IMR-90 (cell line): ENCODE measurements around the gene OSGIN1. TPM values are rescaled to one million over a fixed set of nuclear protein-coding genes. Genes with fewer than 3 reads are reported as not detected.

Experiments
- ATAC-seq: fragments of 200-7000 bp; cut with Tn5 transposase; 2 replicates; pipeline ENCODE4 v1.9.1; 2020; ENCODE audit warnings: low read depth, mild to moderate bottlenecking, moderate library complexity
- BruUV-seq: library from RNA; stranded (reverse); fragments of 400-500 nt; replicated peaks from 2 replicates; lab custom pipeline; 2021; lab: Mats Ljungman, UMichigan
- CTCF ChIA-PET: fragments of 300-600 bp; formaldehyde crosslinking; extraction: SDS; loops from one replicate; lab custom pipeline; 2021; ENCODE audit warnings: antibody characterized with exemption; lab: Yijun Ruan, JAX
- POLR2A ChIA-PET: fragments of 300-600 bp; sonication (Branson Sonifier 250); formaldehyde crosslinking; loops from one replicate; lab custom pipeline; 2022; ENCODE audit warnings: antibody characterized with exemption; ENCODE audit not compliant: unreplicated experiment; lab: Charles Lee
- DNase-seq: peaks from one replicate; pipeline ENCODE4 v3.0.0; 2013
- H2AFZ ChIP-seq: replicated peaks from 2 replicates; pipeline ENCODE3; 2013; ENCODE audit warnings: low read length, mild to moderate bottlenecking; ENCODE audit not compliant: poor library complexity
- H2AK5ac ChIP-seq: 2 replicates; pipeline ENCODE4 v1.6.1; 2013; ENCODE audit warnings: low read depth, low read length, inconsistent platforms
- H2AK9ac ChIP-seq: replicated peaks from 2 replicates; pipeline ENCODE3; 2013; ENCODE audit warnings: mild to moderate bottlenecking, low read depth, low read length, moderate library complexity; ENCODE audit not compliant: poor library complexity
- H2BK120ac ChIP-seq: 2 replicates; pipeline ENCODE4 v1.6.1; 2013; ENCODE audit warnings: low read depth, low read length, inconsistent platforms
- H2BK15ac ChIP-seq: 3 replicates; pipeline ENCODE4 v1.6.1; 2013; ENCODE audit warnings: low read depth, low read length, inconsistent platforms
- H2BK20ac ChIP-seq: 2 replicates; pipeline ENCODE4 v1.6.1; 2013; ENCODE audit warnings: low read depth, mild to moderate bottlenecking, inconsistent platforms, low read length, moderate library complexity
- H2BK5ac ChIP-seq: 2 replicates; pipeline ENCODE4 v1.6.1; 2013; ENCODE audit warnings: mild to moderate bottlenecking, low read depth, low read length, inconsistent platforms; ENCODE audit not compliant: poor library complexity, severe bottlenecking
- H3K14ac ChIP-seq: replicated peaks from 2 replicates; pipeline ENCODE4 v1.6.1; 2013; ENCODE audit warnings: low read depth, low read length, inconsistent platforms
- H3K18ac ChIP-seq: 2 replicates; pipeline ENCODE4 v1.6.1; 2013; ENCODE audit warnings: low read depth, low read length, control low read depth
- H3K23ac ChIP-seq: 2 replicates; pipeline ENCODE4 v1.6.1; 2013; ENCODE audit warnings: low read depth, low read length, inconsistent platforms
- H3K27ac ChIP-seq: 2 replicates; pipeline ENCODE4 v1.5.1; 2013; ENCODE audit warnings: mild to moderate bottlenecking, control low read depth, low read length; ENCODE audit not compliant: insufficient read depth
- H3K27me3 ChIP-seq: 2 replicates; pipeline ENCODE4 v1.6.1; 2013; ENCODE audit warnings: low read length; ENCODE audit not compliant: control insufficient read depth, insufficient read depth
- H3K36me3 ChIP-seq: 2 replicates; pipeline ENCODE4 v1.6.1; 2013; ENCODE audit warnings: low read length, mixed read lengths; ENCODE audit not compliant: control insufficient read depth, insufficient read depth
- H3K4ac ChIP-seq: 2 replicates; pipeline ENCODE4 v1.6.1; 2013; ENCODE audit warnings: low read depth, low read length, inconsistent platforms
- H3K4me1 ChIP-seq: 2 replicates; pipeline ENCODE4 v1.6.1; 2013; ENCODE audit warnings: low read length, mixed read lengths; ENCODE audit not compliant: control insufficient read depth, insufficient read depth
- H3K4me2 ChIP-seq: 2 replicates; pipeline ENCODE4 v1.6.1; 2013; ENCODE audit warnings: low read depth, mild to moderate bottlenecking, control low read depth, low read length, moderate library complexity
- H3K4me3 ChIP-seq: 2 replicates; pipeline ENCODE4 v1.5.1; 2013; ENCODE audit warnings: low read depth, mild to moderate bottlenecking, control low read depth, low read length, moderate library complexity; ENCODE audit not compliant: insufficient read depth
- H3K56ac ChIP-seq: 2 replicates; pipeline ENCODE4 v1.6.1; 2013; ENCODE audit warnings: low read length, inconsistent platforms; ENCODE audit not compliant: insufficient read depth; ENCODE audit errors: extremely low read depth
- H3K79me1 ChIP-seq, 2 experiments: 2 replicates each; pipeline ENCODE4 v1.6.1; 2013; ENCODE audit warnings: low read length in 2 of 2, inconsistent platforms in 1 of 2, low read depth in 1 of 2
- H3K9ac ChIP-seq: 2 replicates; pipeline ENCODE4 v1.6.1; 2013; ENCODE audit warnings: low read depth, low read length, control low read depth
- H3K9me1 ChIP-seq: 2 replicates; pipeline ENCODE4 v1.6.1; 2013; ENCODE audit warnings: low read length, inconsistent platforms; ENCODE audit not compliant: insufficient read depth
- H3K9me3 ChIP-seq: 2 replicates; pipeline ENCODE4 v1.6.1; 2013; ENCODE audit warnings: low read length; ENCODE audit not compliant: control insufficient read depth, insufficient read depth
- H4K20me1 ChIP-seq: 2 replicates; pipeline ENCODE4 v1.6.1; 2013; ENCODE audit warnings: low read length, inconsistent platforms; ENCODE audit not compliant: insufficient read depth
- H4K5ac ChIP-seq: 2 replicates; pipeline ENCODE4 v1.6.1; 2013; ENCODE audit warnings: mild to moderate bottlenecking, low read depth, low read length, control low read depth
- H4K8ac ChIP-seq, 2 experiments: 2 replicates each; pipeline ENCODE4 v1.6.1; 2013; ENCODE audit warnings: low read depth in 2 of 2, low read length in 2 of 2, control low read depth in 1 of 2, inconsistent platforms in 1 of 2
- H4K91ac ChIP-seq: 2 replicates; pipeline ENCODE4 v1.6.1; 2013; ENCODE audit warnings: low read depth, low read length, inconsistent platforms; ENCODE audit not compliant: insufficient read depth
- BHLHE40 ChIP-seq: fragments of 150-350 bp; IDR thresholded peaks from 2 replicates; pipeline ENCODE4 v1.6.1; 2016; ENCODE audit warnings: mild to moderate bottlenecking, low read depth, low read length
- CTCF ChIP-seq: conservative IDR thresholded peaks from 2 replicates; pipeline ENCODE4 v1.5.1; 2012; ENCODE audit warnings: mild to moderate bottlenecking, low read depth, low read length, improper control_type of control experiment
- ELK1 ChIP-seq: fragments of 150-350 bp; IDR thresholded peaks from 2 replicates; pipeline ENCODE4 v1.6.1; 2016; ENCODE audit warnings: low read depth, mild to moderate bottlenecking, low read length, moderate library complexity, borderline replicate concordance
- FOS ChIP-seq: fragments of 150-350 bp; IDR thresholded peaks from 2 replicates; pipeline ENCODE4 v1.6.1; 2016; ENCODE audit warnings: low read depth, low read length
- MAFK ChIP-seq: IDR thresholded peaks from 2 replicates; pipeline ENCODE4 v1.6.1; 2012; ENCODE audit warnings: low read depth, low read length, improper control_type of control experiment
- MAZ ChIP-seq: IDR thresholded peaks from 2 replicates; pipeline ENCODE4 v1.6.1; 2012; ENCODE audit warnings: low read depth, mild to moderate bottlenecking, low read length, improper control_type of control experiment, moderate library complexity, borderline replicate concordance
- NFE2L2 ChIP-seq: fragments of 150-350 bp; IDR thresholded peaks from 2 replicates; pipeline ENCODE4 v1.6.1; 2016; ENCODE audit warnings: low read depth, mild to moderate bottlenecking, low read length
- POLR2A ChIP-seq: IDR thresholded peaks from 2 replicates; pipeline ENCODE4 v1.6.1; 2012; ENCODE audit warnings: mild to moderate bottlenecking, low read depth, low read length
- RAD21 ChIP-seq: IDR thresholded peaks from 2 replicates; pipeline ENCODE4 v1.6.1; 2012; ENCODE audit warnings: low read length, improper control_type of control experiment
- RCOR1 ChIP-seq: IDR thresholded peaks from 2 replicates; pipeline ENCODE4 v1.6.1; 2012; ENCODE audit warnings: mild to moderate bottlenecking, low read length, improper control_type of control experiment; ENCODE audit not compliant: insufficient replicate concordance
- USF2 ChIP-seq: fragments of 150-350 bp; IDR thresholded peaks from 2 replicates; pipeline ENCODE4 v1.6.1; 2017; ENCODE audit warnings: mild to moderate bottlenecking, antibody characterized with exemption, low read length, low read depth
- WGBS, 2 experiments: methylation state at CpG; one replicate each; pipeline versions ENCODE4 v1.1.5 to v1.1.7; 2013; ENCODE audit warnings: missing lambda C conversion rate in 2 of 2; ENCODE audit not compliant: insufficient read length in 1 of 2; ENCODE audit errors: extremely low coverage in 2 of 2; 5-methylcytosine and 5-hydroxymethylcytosine counted together
- dilution Hi-C: fragments of 300-500 bp; cut with HindIII; formaldehyde crosslinking; loops from one replicate; pipeline ENCODE4 v1.14.3; 2018; ENCODE audit warnings: low sequenced_read_pairs; ENCODE audit not compliant: unreplicated experiment
- in situ Hi-C: fragments of 300-500 bp; cut with MboI; formaldehyde crosslinking; loops from 3 replicates; pipeline ENCODE4 v1.14.3; 2019; ENCODE audit warnings: low sequenced_read_pairs, inconsistent platforms, mixed read lengths
- intact Hi-C: fragments of 100-400 bp; cut with micrococcal nuclease; formaldehyde crosslinking; loops from 2 replicates; pipeline ENCODE4 v1.10.0; 2022
- polyA plus RNA-seq, 3 experiments: library from polyadenylated mRNA; depleted of rRNA; stranded (reverse); fragments of >200 nt; gene quantifications; 2 replicates each; pipeline ENCODE4 v1.2.3, GENCODE V29; 2012; ENCODE audit warnings: low replicate concordance in 1 of 3
- total RNA-seq: library from RNA; depleted of rRNA; stranded (reverse); fragments of >200 nt; gene quantifications from 2 replicates; pipeline ENCODE4 v1.2.3, GENCODE V29; 2012

Gene OSGIN1
- total and polyA plus RNA-seq, 2 of the 4 experiments (the other 2 are of a cell fraction), result 0.90 to 6.4 TPM

- ATAC-seq, result no peak
- TF ChIP-seq FOS (no peak), BHLHE40 (no peak), ELK1 (no peak), POLR2A (no peak), RAD21 (no peak), MAFK (no peak), RCOR1 (no peak), NFE2L2 (no peak), CTCF (no peak), MAZ (no peak), USF2 (no peak)
- peaks cover 14% of the 10 kb centered on the region for H3K9me3 ChIP-seq
- H3K9ac ChIP-seq, result no peak overlapping the region
- no peaks in the 10 kb centered on the region for H3K36me3 ChIP-seq
- no peak overlapping the region for H2BK120ac ChIP-seq
- no peaks in the 10 kb centered on the region for H3K9me1 ChIP-seq
- BruUV-seq, result no TSS peak
- H3K27ac ChIP-seq, result no peak overlapping the region
- in situ Hi-C loops (no loop called here), intact Hi-C loops (no loop called here), dilution Hi-C loops (no loop called here)
- no peak overlapping the region for H4K8ac ChIP-seq
- no peak overlapping the region for H3K4me3 ChIP-seq
- H3K4ac ChIP-seq, result no peak overlapping the region
- WGBS, 2 experiments, result no CpG with 5 or more reads among the region's 6 CpGs
- CTCF ChIA-PET, result interaction anchor here (0.6 kb wide), 1 partner anchor 151 kb away, joined by 4 read pairs; no protein-coding TSS in a partner anchor
- H2BK5ac ChIP-seq, result no peak overlapping the region
- H4K20me1 ChIP-seq, result no peaks in the 10 kb centered on the region; the same call in 1 of the 2 replicates
- no peak overlapping the region for H4K91ac ChIP-seq
- no peak overlapping the region for H2AK5ac ChIP-seq
- POLR2A ChIA-PET, result no interaction called here
- no peak overlapping the region for H3K23ac ChIP-seq
- no peak overlapping the region for H3K56ac ChIP-seq
- no peaks in the 10 kb centered on the region for H3K79me1 ChIP-seq
- no peak overlapping the region for H3K14ac ChIP-seq
- no peak overlapping the region for H2BK20ac ChIP-seq
- H3K4me2 ChIP-seq, result no peak overlapping the region
- H2BK15ac ChIP-seq, result no peak overlapping the region
- H2AK9ac ChIP-seq, result no peak overlapping the region
- peaks cover 29% of the 10 kb centered on the region for H3K27me3 ChIP-seq
- no peak overlapping the region for H2AFZ ChIP-seq
- H3K18ac ChIP-seq, result no peak overlapping the region
- H4K5ac ChIP-seq, result no peak overlapping the region
- DNase-seq, result no peak
- no peaks in the 10 kb centered on the region for H3K4me1 ChIP-seq
Measured at GRCh38 chr16:83977056-83977815, 24.2 kb downstream of the OSGIN1 start.
